IgD-negative memory B cell (primary cell): Measurements from ENCODE around the gene DNAH5. TPM values are rescaled to one million over a fixed set of nuclear protein-coding genes. Genes with fewer than 3 reads are reported as not detected.

Experiments used
- H3K27ac Mint-ChIP-seq, 3 donors: one replicate each; pipeline ENCODE4 v1.8.0; 2020 to 2022; ENCODE audit warnings: mild to moderate bottlenecking in 3 of 3, mixed read lengths in 3 of 3, moderate library complexity in 1 of 3
- H3K27me3 Mint-ChIP-seq: one replicate; pipeline ENCODE4 v1.8.0; 2021; ENCODE audit warnings: mixed read lengths
- H3K36me3 Mint-ChIP-seq: one replicate; pipeline ENCODE4 v1.8.0; 2020; ENCODE audit warnings: mild to moderate bottlenecking, mixed read lengths
- H3K4me1 Mint-ChIP-seq, 3 donors: one replicate each; pipeline ENCODE4 v1.8.0; 2020 to 2022; ENCODE audit warnings: mixed read lengths in 3 of 3, mild to moderate bottlenecking in 1 of 3
- H3K4me3 Mint-ChIP-seq, 4 donors: one replicate each; pipeline ENCODE4 v1.8.0; 2020 to 2022; ENCODE audit warnings: mild to moderate bottlenecking in 4 of 4, mixed read lengths in 4 of 4, moderate library complexity in 3 of 4
- H3K9me3 Mint-ChIP-seq, 3 donors: one replicate each; pipeline ENCODE4 v1.8.0; 2020 to 2021; ENCODE audit warnings: mixed read lengths in 3 of 3, mild to moderate bottlenecking in 1 of 3
- polyA plus RNA-seq: library from polyadenylated mRNA; unstranded; fragments of 300-500 nt; fragmentation: Illumina TruSeq; gene quantifications from one replicate; pipeline ENCODE4 v1.2.3, GENCODE V29; 2021

The DNAH5 gene
- polyA plus RNA-seq, 1 donor from 2014 or later = not detected

GRCh38 chr5:13973724-13974123 lies 29.2 kb upstream of the DNAH5 start:
- H3K4me1 Mint-ChIP-seq = no peaks in the 10 kb centered on the region
- peaks cover 0 to 2% (median 0%) of the 10 kb centered on the region in 3 donors for H3K9me3 Mint-ChIP-seq
- H3K27ac Mint-ChIP-seq = no peak overlapping the region
- H3K4me3 Mint-ChIP-seq = no peak overlapping the region
- H3K27me3 Mint-ChIP-seq = peaks cover 3% of the 10 kb centered on the region
- H3K36me3 Mint-ChIP-seq = no peaks in the 10 kb centered on the region

- Mint-ChIP-seq H3K27me3 (peaks cover 3% of the 10 kb centered on the region), H3K36me3 (no peaks in the 10 kb centered on the region), H3K4me1 (no peaks in the 10 kb centered on the region), H3K27ac (no peak overlapping the region), H3K4me3 (no peak overlapping the region), H3K9me3 (peaks cover 0 to 3% (median 2%) of the 10 kb centered on the region in 3 donors)
These were observed 27.5 kb upstream of the DNAH5 start for GRCh38 chr5:13972029-13972428.

- Mint-ChIP-seq H3K9me3 (peaks cover 2 to 8% (median 3%) of the 10 kb centered on the region in 3 donors), H3K27ac (no peak overlapping the region), H3K27me3 (peaks cover 6% of the 10 kb centered on the region), H3K4me3 (no peak overlapping the region), H3K36me3 (no peaks in the 10 kb centered on the region), H3K4me1 (peaks cover 0 to 3% (median 2%) of the 10 kb centered on the region in 3 donors)
These were observed 12.7 kb upstream of the DNAH5 start for GRCh38 chr5:13957032-13957645.

GRCh38 chr5:13956471-13956870 lies 12.0 kb upstream of the DNAH5 start:
- Mint-ChIP-seq H3K4me1 (peaks cover 0 to 2% (median 2%) of the 10 kb centered on the region in 3 donors), H3K36me3 (no peaks in the 10 kb centered on the region), H3K27ac (no peak overlapping the region)

GRCh38 chr5:13955896-13956295 lies 11.4 kb upstream of the DNAH5 start:
- peaks cover 2 to 8% (median 3%) of the 10 kb centered on the region in 3 donors for H3K9me3 Mint-ChIP-seq
- peaks cover 0 to 2% (median 2%) of the 10 kb centered on the region in 3 donors for H3K4me1 Mint-ChIP-seq
- peaks cover 8% of the 10 kb centered on the region for H3K27me3 Mint-ChIP-seq
- H3K27ac Mint-ChIP-seq = no peak overlapping the region
- H3K36me3 Mint-ChIP-seq = peaks cover 2% of the 10 kb centered on the region
- H3K4me3 Mint-ChIP-seq = no peak overlapping the region

More at GRCh38 chr5:13956471-13956870, 12.0 kb upstream of the DNAH5 start:
- Mint-ChIP-seq H3K9me3 (peaks cover 2 to 8% (median 3%) of the 10 kb centered on the region in 3 donors), H3K4me3 (no peak overlapping the region), H3K27me3 (peaks cover 8% of the 10 kb centered on the region)

GRCh38 chr5:13946111-13946510 lies 1.6 kb upstream of the DNAH5 start:
- Mint-ChIP-seq H3K36me3 (no peaks in the 10 kb centered on the region), H3K4me1 (peaks cover 0 to 1% (median 0%) of the 10 kb centered on the region in 3 donors), H3K4me3 (no peak overlapping the region), H3K27me3 (no peaks in the 10 kb centered on the region), H3K27ac (no peak overlapping the region), H3K9me3 (no peaks in the 10 kb centered on the region)

GRCh38 chr5:13945271-13945670 lies 783 bp upstream of the DNAH5 start:
- Mint-ChIP-seq H3K27ac (no peak overlapping the region), H3K9me3 (no peaks in the 10 kb centered on the region), H3K36me3 (no peaks in the 10 kb centered on the region), H3K4me3 (no peak overlapping the region), H3K4me1 (no peaks in the 10 kb centered on the region), H3K27me3 (no peaks in the 10 kb centered on the region)

- H3K4me3 Mint-ChIP-seq = no peak overlapping the region
- no peaks in the 10 kb centered on the region for H3K9me3 Mint-ChIP-seq
- H3K27ac Mint-ChIP-seq = no peak overlapping the region
- H3K4me1 Mint-ChIP-seq = no peaks in the 10 kb centered on the region
- H3K36me3 Mint-ChIP-seq = no peaks in the 10 kb centered on the region
- no peaks in the 10 kb centered on the region for H3K27me3 Mint-ChIP-seq
These were observed 812 bp downstream of the DNAH5 start for GRCh38 chr5:13943676-13944075.

GRCh38 chr5:13941468-13941867 lies 3.0 kb downstream of the DNAH5 start:
- Mint-ChIP-seq H3K4me1 (no peaks in the 10 kb centered on the region), H3K27ac (no peak overlapping the region), H3K27me3 (no peaks in the 10 kb centered on the region), H3K9me3 (peaks cover 0 to 3% (median 0%) of the 10 kb centered on the region in 3 donors), H3K4me3 (no peak overlapping the region), H3K36me3 (no peaks in the 10 kb centered on the region)

GRCh38 chr5:13939638-13940037 lies 4.8 kb downstream of the DNAH5 start:
- Mint-ChIP-seq H3K4me3 (no peak overlapping the region), H3K27me3 (no peaks in the 10 kb centered on the region), H3K4me1 (no peaks in the 10 kb centered on the region), H3K36me3 (no peaks in the 10 kb centered on the region), H3K9me3 (peaks cover 0 to 3% (median 0%) of the 10 kb centered on the region in 3 donors), H3K27ac (peak overlapping the region in 1 of 3 donors; percentile 7)

GRCh38 chr5:13934921-13935320 lies 9.6 kb downstream of the DNAH5 start:
- Mint-ChIP-seq H3K4me1 (no peaks in the 10 kb centered on the region), H3K27ac (no peak overlapping the region), H3K9me3 (peaks cover 0 to 12% (median 4%) of the 10 kb centered on the region in 3 donors), H3K27me3 (no peaks in the 10 kb centered on the region), H3K36me3 (no peaks in the 10 kb centered on the region), H3K4me3 (no peak overlapping the region)

- Mint-ChIP-seq H3K27me3 (no peaks in the 10 kb centered on the region), H3K4me1 (no peaks in the 10 kb centered on the region), H3K4me3 (no peak overlapping the region), H3K27ac (no peak overlapping the region), H3K36me3 (no peaks in the 10 kb centered on the region), H3K9me3 (peaks cover 0 to 12% (median 4%) of the 10 kb centered on the region in 3 donors)
These were observed 10.4 kb downstream of the DNAH5 start for GRCh38 chr5:13934125-13934524.

GRCh38 chr5:13932561-13932960 lies 11.9 kb downstream of the DNAH5 start:
- Mint-ChIP-seq H3K36me3 (no peaks in the 10 kb centered on the region), H3K27ac (no peak overlapping the region), H3K4me1 (no peaks in the 10 kb centered on the region), H3K9me3 (peaks cover 0 to 8% (median 4%) of the 10 kb centered on the region in 3 donors), H3K4me3 (no peak overlapping the region), H3K27me3 (no peaks in the 10 kb centered on the region)

GRCh38 chr5:13932011-13932410 lies 12.5 kb downstream of the DNAH5 start:
- Mint-ChIP-seq H3K27ac (no peak overlapping the region), H3K4me1 (no peaks in the 10 kb centered on the region), H3K27me3 (no peaks in the 10 kb centered on the region), H3K36me3 (no peaks in the 10 kb centered on the region), H3K4me3 (peak overlapping the region in 1 of 4 donors; percentile 9), H3K9me3 (peaks cover 0 to 8% (median 4%) of the 10 kb centered on the region in 3 donors)

- Mint-ChIP-seq H3K36me3 (no peaks in the 10 kb centered on the region), H3K27me3 (no peaks in the 10 kb centered on the region), H3K27ac (no peak overlapping the region), H3K4me1 (no peaks in the 10 kb centered on the region), H3K4me3 (no peak overlapping the region), H3K9me3 (peaks cover 0 to 8% (median 4%) of the 10 kb centered on the region in 3 donors)
These were observed 13.8 kb downstream of the DNAH5 start for GRCh38 chr5:13930541-13931171.

- Mint-ChIP-seq H3K36me3 (no peaks in the 10 kb centered on the region), H3K9me3 (peaks cover 0 to 2% (median 0%) of the 10 kb centered on the region in 3 donors), H3K27me3 (peaks cover 4% of the 10 kb centered on the region), H3K4me3 (no peak overlapping the region), H3K27ac (no peak overlapping the region), H3K4me1 (no peaks in the 10 kb centered on the region)
These were observed 17.8 kb downstream of the DNAH5 start for GRCh38 chr5:13926731-13927130.
